Measurements from ENCODE around the gene PDE7B. TPM values are rescaled to one million over a fixed set of nuclear protein-coding genes. Genes with fewer than 3 reads are reported as not detected.

The PDE7B gene
- total RNA-seq, 1 experiment from 2014 or later, result not detected

DNA sequence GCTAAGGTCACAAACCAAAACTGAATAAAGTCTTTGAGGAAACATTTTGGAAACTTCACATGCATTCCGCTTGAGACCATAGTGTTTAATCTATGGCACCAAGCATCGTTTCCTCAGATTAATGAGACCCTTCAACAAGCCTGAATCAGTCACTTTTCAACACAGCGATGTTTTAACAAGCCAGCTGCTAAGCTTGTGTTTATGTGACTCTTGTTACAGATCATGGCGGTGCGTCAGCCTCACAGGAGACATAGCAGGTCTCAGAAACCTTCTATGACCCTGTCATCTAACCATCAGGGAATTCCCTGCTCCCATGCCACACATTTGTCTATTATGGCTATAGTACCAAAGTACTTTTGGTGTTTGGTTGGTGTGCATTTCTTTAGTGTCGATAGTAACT is 341.4 kb downstream of the PDE7B start:
- Histone ChIP-seq H3K27ac (ENCODE audit: low read length) (no peak overlapping the region), H3F3A (ENCODE audit: low read length, unreplicated experiment) (no peaks in the 10 kb centered on the region), H3K4me3 (ENCODE audit: low read length) (no peak overlapping the region), H4K20me1 (ENCODE audit: low read length) (no peaks in the 10 kb centered on the region), H3K4me1 (ENCODE audit: insufficient read depth, low read length) (no peaks in the 10 kb centered on the region), H3K79me2 (ENCODE audit: low read length) (no peaks in the 10 kb centered on the region), H3K9ac (ENCODE audit: low read length) (no peak overlapping the region), H3K9me2 (replicated peaks; ENCODE audit: low read length) (no peaks in the 10 kb centered on the region), H2AFZ (ENCODE audit: low read length) (no peak overlapping the region), H3K27me3 (ENCODE audit: low read length) (no peaks in the 10 kb centered on the region), H3K4me2 (ENCODE audit: low read length) (no peak overlapping the region), H3K9me3 (ENCODE audit: low read length) (no peaks in the 10 kb centered on the region), H3K36me3 (ENCODE audit: low read depth, low read length) (no peaks in the 10 kb centered on the region)
- intact Hi-C loops (cut with micrococcal nuclease), result no loop called here
- no peak for DNase-seq
- ATAC-seq, result no peak
- no TSS peak for BruUV-seq (replicated peaks)
- ChIA-PET CTCF (no interaction called here), POLR2A (ENCODE audit: unreplicated experiment) (no interaction called here)
- TF ChIP-seq EZH2 (IDR thresholded peaks at IDR 0.05; ENCODE audit: low read length, unreplicated experiment), result no peak
- TF ChIP-seq, protein P1, sequence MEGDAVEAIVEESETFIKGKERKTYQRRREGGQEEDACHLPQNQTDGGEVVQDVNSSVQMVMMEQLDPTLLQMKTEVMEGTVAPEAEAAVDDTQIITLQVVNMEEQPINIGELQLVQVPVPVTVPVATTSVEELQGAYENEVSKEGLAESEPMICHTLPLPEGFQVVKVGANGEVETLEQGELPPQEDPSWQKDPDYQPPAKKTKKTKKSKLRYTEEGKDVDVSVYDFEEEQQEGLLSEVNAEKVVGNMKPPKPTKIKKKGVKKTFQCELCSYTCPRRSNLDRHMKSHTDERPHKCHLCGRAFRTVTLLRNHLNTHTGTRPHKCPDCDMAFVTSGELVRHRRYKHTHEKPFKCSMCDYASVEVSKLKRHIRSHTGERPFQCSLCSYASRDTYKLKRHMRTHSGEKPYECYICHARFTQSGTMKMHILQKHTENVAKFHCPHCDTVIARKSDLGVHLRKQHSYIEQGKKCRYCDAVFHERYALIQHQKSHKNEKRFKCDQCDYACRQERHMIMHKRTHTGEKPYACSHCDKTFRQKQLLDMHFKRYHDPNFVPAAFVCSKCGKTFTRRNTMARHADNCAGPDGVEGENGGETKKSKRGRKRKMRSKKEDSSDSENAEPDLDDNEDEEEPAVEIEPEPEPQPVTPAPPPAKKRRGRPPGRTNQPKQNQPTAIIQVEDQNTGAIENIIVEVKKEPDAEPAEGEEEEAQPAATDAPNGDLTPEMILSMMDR (conservative IDR thresholded peaks at IDR 0.05; ENCODE audit: low read depth, low read length), result no peak
- no peak for TF ChIP-seq EZH2phosphoT487 (IDR thresholded peaks at IDR 0.05; ENCODE audit: borderline replicate concordance, low read length)

DNA sequence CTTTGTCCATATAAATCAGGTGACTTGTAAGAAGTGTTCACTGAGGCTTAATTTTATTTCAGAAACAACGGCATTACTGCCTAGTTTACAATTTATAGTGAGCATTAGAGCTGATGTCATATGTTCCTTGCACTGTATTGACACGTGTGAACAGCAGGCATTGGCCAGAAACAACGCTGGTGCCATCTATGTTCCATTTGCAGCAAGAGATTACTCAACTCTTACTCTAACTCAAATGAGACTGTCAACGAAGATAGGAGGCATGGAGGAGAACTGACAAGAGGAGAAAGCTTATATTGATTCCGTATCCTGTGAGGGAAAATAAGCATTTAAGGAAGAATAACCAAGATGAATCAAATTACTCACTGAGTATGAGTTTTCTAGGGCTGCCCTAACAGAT is 350.2 kb downstream of the PDE7B start:
- ChIA-PET CTCF (no interaction called here), POLR2A (ENCODE audit: unreplicated experiment) (no interaction called here)
- DNase-seq (peak; percentile 5), ATAC-seq (peak; percentile 63)
- Histone ChIP-seq H2AFZ (ENCODE audit: low read length) (no peak overlapping the region), H3K4me1 (ENCODE audit: insufficient read depth, low read length) (no peaks in the 10 kb centered on the region), H3K4me3 (ENCODE audit: low read length) (no peak overlapping the region), H3K36me3 (ENCODE audit: low read depth, low read length) (no peaks in the 10 kb centered on the region), H3K9me3 (ENCODE audit: low read length) (no peaks in the 10 kb centered on the region), H3K9ac (ENCODE audit: low read length) (no peak overlapping the region), H4K20me1 (ENCODE audit: low read length) (no peaks in the 10 kb centered on the region), H3K4me2 (ENCODE audit: low read length) (no peak overlapping the region), H3K27ac (ENCODE audit: low read length) (no peak overlapping the region), H3K27me3 (ENCODE audit: low read length) (no peaks in the 10 kb centered on the region), H3K79me2 (ENCODE audit: low read length) (no peaks in the 10 kb centered on the region), H3F3A (ENCODE audit: low read length, unreplicated experiment) (no peaks in the 10 kb centered on the region), H3K9me2 (replicated peaks; ENCODE audit: low read length) (no peaks in the 10 kb centered on the region)
- TF ChIP-seq, protein P1 (conservative IDR thresholded peaks at IDR 0.05; ENCODE audit: low read depth, low read length), result peak; percentile 28; the same call in 1 of the 2 replicates
- no peak for TF ChIP-seq EZH2 (IDR thresholded peaks at IDR 0.05; ENCODE audit: low read length, unreplicated experiment)
- no TSS peak for BruUV-seq (replicated peaks)
- intact Hi-C loops (cut with micrococcal nuclease), result loop anchor here (2.0 kb wide), 1 partner anchor 117 kb away; no protein-coding TSS in a partner anchor

DNA sequence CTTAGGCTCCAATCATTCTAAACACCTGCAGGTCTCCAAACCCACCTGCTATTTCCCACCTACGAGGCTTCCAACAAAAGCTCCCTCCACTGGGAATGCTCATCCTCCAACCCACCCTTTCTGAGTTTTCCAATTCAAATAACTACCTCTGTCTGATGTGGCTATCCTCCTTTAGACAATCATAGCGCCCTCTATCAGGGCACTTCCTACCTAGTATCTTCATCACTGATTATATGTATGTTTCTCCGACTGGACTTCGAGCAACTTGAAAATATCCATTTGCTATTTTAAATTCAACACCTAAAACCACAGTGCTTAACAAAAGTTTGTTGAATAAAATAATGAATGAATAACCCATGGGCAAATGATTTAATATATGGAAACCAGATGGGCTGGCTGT is 357.3 kb downstream of the PDE7B start:
- ATAC-seq (no peak), DNase-seq (no peak)
- Histone ChIP-seq H3K4me1 (ENCODE audit: insufficient read depth, low read length) (no peaks in the 10 kb centered on the region), H3K79me2 (ENCODE audit: low read length) (no peaks in the 10 kb centered on the region), H3F3A (ENCODE audit: low read length, unreplicated experiment) (no peaks in the 10 kb centered on the region), H4K20me1 (ENCODE audit: low read length) (no peaks in the 10 kb centered on the region), H3K27me3 (ENCODE audit: low read length) (no peaks in the 10 kb centered on the region), H3K9ac (ENCODE audit: low read length) (no peak overlapping the region), H2AFZ (ENCODE audit: low read length) (no peak overlapping the region), H3K36me3 (ENCODE audit: low read depth, low read length) (no peaks in the 10 kb centered on the region), H3K4me2 (ENCODE audit: low read length) (no peak overlapping the region), H3K9me2 (replicated peaks; ENCODE audit: low read length) (no peaks in the 10 kb centered on the region), H3K27ac (ENCODE audit: low read length) (no peak overlapping the region), H3K4me3 (ENCODE audit: low read length) (no peak overlapping the region), H3K9me3 (ENCODE audit: low read length) (no peaks in the 10 kb centered on the region)
- CTCF ChIA-PET, result no interaction called here
- TF ChIP-seq EZH2phosphoT487 (IDR thresholded peaks at IDR 0.05; ENCODE audit: borderline replicate concordance, low read length) (no peak), EZH2 (IDR thresholded peaks at IDR 0.05; ENCODE audit: low read length, unreplicated experiment) (no peak)
- TF ChIP-seq, protein P1 (conservative IDR thresholded peaks at IDR 0.05; ENCODE audit: low read depth, low read length), result peak; percentile 38; the same call in 1 of the 2 replicates
- intact Hi-C loops (cut with micrococcal nuclease), result no loop called here
- no TSS peak for BruUV-seq (replicated peaks)
- POLR2A ChIA-PET (ENCODE audit: unreplicated experiment), result no interaction called here
